ENCODE results near the gene PARVG.
"Not testable (repeated sequence)": the region's sequence is repeated elsewhere in the genome, so short reads cannot be mapped to it uniquely, and the experiment has no call there.

PARVG gene

DNA sequence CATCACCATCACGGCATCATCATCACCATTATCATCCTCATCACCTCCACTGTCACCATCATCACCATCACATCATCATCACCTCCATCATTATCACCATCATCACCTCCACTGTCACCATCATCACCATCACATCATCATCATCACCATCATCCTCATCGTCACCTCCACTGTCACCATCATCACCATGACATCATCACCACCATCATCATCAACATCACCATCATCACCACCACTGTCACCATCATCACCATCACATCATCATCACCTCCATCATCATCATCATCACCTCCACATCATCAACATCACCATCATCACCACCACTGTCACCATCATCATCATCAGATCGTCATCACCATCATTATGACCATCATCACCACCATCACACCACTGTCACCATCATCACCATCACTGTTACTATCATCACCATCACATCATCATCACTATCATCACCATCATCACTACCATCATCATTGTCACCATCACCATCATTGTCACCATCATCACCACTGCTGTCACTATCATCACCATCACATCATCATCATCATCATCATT, 32.8 kb downstream of the PARVG start:
- DNase-seq (ENCODE audit: low read depth) = no peak

DNA sequence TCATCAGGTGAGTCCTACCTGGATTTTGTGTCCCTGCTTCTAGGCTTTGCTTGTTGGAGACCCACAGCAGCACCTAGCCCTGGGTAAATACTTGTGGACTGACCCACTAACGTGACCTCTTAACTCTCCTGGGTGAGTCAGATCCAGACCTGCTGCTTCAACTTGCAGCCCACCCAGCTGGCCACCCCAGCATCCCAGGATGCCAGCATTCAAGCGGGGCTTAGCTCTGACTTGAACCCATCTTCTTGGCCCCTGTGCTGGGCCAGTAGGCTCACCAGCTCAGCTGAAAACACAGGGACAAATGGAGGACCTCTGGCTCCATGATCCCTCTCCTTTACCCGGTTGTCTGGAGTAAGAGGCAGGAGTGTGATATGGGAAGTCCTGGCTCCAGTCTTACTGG, 33.5 kb downstream of the PARVG start:
- no peak for DNase-seq (ENCODE audit: low read depth)

DNA sequence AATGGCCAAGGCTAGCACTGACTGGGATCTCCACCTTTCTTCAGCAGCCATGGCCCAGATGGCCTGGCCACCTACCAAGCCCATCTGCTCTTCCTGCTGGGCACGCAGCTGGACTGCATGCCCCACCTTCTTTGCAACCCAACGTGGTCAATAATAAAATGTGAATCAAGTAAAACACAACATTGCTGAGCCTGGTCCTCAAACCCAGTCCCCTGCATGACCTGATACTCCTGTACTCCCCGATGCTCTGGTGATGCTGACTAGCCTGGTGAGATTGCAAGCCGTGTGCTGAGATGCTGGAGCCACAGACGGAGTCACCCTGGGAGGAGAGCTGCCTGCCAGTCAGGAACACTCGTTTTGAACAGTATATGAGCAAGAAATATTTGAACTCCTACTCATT, 34.0 kb downstream of the PARVG start:
- no peak for DNase-seq (ENCODE audit: low read depth)

DNA sequence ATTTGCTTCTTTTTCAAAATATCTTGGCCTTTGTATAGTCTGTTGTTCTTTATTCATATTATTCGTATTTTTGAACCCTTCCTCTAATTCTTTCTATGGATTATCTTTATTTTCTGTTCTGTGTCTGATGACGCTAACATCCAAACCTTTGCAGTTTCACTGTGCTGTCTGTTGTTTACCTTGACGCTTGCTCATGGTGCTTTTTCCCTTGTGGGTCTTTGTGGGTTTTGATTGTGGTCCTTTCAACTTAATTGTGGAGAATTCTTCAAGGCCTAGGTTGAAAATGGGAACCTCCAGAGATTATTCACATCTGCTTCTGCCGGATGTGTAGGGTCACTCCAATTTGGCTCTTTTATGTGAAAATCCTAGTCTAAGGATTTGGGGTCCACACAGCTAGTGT, 34.6 kb downstream of the PARVG start:
- no peak for DNase-seq (ENCODE audit: low read depth)

DNA sequence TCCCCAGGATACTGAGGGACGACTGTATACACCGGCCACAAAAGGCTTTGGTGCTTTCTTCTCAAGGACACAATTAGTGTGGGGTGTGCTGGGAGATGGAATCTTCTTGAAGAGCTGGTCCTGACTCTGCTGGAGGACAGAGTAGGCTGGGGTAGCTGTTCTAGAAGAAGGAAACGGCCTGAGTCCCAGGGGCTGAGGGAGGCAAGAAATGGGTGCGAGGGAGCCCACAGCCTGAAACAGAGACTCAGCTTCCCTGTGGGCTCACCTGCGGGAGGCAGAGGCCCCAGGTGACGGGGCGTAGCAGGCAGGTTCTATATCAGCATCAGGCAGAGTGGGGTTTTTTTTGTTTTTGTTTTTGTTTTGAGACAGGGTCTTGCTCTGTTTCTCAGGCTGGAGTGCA, 36.6 kb downstream of the PARVG start:
- DNase-seq (ENCODE audit: low read depth) = no peak

DNA sequence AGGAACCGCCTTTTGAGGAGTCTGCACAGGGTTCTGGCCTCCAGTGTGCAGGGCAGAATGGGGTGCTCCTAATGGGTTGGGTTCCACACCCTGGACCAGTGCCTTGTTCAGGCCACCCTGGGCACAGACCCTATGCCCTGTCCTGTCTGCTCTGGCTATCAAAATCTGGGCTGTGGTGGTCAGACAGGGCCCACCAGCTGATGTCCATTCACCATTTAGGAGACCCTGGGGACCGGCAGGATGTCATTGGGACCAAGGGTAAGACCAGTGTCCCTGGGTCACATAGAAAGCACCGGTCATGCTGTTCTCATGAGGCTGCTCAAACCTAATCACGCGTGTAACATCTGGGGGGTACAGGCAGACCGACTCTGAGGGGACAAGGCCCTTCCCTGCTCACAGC, 37.3 kb downstream of the PARVG start:
- no peak for DNase-seq (ENCODE audit: low read depth)

DNA sequence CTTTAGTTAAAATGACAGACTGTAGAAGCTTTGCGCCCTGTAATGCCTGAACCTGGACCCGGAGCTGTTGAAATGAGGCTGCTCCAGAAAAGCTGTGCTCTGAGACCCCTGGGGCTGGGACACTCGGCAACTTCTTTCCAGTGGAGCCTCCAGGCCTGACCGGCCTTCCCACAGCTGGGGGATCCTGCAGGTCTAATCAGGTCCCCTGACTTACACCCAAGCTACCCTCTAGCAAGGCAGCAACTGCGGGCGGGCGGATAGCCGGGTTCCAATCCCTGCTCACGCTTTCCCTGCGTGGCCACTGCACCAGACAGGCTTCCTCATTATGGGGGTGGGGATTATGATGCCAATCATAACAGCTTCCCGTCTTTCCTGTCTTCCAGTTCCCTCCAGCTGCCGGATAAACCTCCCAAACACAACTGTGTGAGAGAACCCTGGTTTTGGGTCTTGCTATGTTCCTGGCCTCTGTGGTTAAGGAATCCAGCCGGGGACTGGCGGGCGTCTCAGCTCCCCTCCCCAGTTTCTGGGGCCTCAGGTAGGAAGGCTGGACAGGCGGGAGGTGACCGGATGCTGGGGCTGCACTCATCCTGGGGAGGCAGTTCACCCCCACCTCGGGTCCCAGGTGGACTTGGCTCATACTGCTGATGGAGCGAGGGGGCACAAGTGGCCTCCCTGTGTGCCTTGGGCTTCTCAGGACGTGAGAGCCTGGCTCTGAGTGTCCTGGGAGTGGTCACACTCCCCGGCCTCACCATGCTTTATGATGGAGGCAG, 38.6 kb downstream of the PARVG start:
- no peak for DNase-seq (ENCODE audit: low read depth)

DNA sequence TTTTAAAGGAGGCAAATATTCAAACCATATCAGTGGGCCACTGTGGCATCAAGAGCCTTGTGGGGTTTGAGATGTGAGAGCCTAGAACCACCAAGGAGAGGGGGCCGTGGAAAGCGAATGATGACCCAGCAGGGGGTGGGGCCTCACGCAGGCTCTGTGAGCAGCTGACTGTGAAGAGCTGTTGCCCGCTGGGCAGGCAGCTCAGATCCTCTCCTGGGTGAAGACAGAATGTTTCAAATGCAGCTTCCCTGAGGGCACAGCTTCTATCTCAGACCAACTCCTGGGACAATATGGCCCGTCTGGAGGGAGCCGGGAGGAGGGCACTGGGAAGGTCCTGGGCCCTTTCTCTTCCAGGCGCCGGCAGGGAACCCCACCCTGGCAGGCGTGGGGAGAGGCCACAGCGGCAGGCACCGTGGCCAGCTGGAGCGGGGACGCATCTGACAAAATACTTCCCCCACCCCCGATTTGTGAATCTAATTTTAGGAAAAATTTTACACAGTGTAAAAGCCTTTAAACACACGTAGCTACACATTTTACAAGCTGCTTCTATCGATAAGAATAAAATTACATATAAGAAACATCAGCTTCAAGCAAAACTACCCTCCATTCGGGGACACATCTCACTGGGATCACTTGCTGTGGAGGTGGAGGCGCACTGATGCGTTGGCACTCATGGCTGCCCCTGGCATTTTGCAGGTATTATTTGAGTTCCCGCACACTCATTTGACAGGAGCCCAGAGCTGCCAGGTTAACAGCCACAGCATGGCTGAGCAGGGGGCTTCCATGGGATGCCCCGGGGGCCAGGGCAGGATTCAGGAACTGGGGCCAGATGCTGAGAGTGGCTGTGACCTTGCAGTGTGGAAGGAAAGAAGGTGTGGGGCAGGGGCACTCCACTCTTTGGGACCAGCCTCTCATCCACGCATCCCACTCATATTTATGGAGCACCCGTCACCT, 40.3 kb downstream of the PARVG start:
- DNase-seq (ENCODE audit: low read depth) = no peak

DNA sequence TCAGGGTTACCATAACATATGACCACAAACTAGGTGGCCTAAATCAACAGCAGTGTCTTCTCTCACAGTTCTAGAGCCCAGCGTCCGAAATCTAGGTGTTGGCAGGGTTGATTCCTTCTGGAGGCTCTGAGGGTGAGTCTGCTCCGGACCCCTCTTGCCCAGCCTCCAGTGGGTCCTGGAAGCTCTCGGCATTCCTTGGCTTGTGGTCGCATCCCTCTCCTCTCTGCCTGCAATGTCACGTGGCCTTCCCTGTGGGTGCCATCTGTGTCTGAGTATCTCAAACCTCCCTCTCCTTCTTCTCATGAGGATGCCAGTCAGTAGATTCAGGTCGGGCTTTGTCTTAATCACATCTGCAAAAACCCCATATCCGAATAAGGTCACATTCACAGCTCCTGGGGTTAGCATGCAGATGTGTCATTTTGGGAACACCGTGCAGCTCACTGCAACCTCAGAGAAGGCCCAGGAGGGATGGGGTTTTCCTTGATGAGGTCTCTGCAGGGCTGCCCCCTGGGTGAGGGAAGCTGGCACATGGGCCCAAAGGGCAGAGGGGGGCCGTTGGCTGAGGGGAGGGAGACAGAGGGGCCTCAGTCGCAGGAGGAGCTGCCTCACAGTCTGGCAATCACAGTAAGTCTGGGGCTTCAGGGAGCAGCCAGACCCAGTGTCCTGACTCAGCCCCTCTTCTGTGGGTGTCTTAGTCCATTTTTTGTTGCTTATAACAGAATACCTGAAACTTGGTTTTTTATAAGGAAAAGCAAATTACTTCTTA, 41.2 kb downstream of the PARVG start:
- no peak for DNase-seq (ENCODE audit: low read depth)

DNA sequence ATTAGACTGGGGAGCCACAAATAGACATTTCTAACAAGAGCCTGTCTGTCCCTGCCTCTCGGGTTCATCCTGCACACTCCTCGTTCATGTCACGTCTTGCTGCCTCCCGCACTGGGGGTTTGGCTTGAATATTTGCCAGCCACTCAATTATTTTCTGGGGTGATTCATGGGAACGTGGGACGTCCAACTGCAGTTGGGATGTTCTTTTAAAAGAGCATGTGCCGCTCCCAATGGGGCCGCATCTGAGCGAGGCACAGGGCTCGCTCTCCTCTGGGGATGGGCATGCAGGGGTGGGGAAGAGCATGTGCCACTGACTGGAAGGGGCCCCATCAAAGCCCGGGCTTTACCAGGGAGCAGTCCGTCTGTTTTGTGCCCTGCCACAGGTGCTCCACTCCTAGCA, 43.4 kb downstream of the PARVG start:
- no peak for DNase-seq (ENCODE audit: low read depth)

DNA sequence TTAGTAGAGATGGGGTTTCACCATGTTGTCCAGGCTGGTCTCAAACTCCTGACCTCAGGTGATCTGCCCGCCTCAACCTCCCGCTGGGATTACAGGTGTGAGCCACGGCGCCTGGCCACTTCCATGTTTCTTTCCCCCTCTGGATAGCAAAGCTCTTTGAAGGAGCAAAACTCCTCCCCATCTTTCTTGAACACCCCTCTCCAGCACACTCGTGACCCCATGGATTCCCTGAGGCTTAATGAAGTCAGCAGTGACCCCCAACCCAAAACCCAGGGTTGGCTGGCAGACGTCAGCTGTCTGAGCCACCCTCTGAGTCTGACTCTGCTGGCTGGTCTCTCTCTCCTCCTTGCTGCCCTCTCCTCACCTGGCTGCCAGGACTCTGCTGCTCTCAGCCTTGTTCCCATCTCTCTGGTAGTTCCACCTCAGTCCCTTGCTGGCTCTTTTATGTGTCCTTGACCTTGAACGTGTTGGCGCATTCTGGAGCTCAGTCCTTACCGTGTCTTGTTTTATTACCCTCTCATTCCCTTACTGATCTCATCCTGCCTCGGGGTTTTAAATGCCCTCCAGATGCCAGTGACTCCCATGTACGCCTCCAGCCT, 44.5 kb downstream of the PARVG start:
- no peak for DNase-seq (ENCODE audit: low read depth)

DNA sequence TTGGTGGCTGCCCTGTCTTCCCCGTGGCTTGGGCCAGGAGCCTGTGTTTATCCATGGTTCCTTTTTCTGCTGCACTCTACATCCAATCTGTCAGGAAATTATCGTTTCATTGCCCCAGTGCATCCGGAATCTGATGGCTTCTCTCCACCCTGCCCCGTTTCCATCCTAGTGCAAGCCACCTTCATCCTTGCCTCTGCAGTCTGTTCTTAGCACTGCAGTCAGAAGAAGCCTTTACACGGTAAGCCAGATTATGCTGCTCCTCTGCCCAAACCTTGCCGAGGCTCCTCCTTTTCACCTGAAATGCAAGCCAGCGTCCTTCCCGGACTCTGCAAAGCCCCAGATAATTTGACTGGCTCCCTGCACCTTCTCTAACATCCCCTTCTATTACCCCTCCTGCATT, 45.1 kb downstream of the PARVG start:
- DNase-seq (ENCODE audit: low read depth) = no peak

DNA sequence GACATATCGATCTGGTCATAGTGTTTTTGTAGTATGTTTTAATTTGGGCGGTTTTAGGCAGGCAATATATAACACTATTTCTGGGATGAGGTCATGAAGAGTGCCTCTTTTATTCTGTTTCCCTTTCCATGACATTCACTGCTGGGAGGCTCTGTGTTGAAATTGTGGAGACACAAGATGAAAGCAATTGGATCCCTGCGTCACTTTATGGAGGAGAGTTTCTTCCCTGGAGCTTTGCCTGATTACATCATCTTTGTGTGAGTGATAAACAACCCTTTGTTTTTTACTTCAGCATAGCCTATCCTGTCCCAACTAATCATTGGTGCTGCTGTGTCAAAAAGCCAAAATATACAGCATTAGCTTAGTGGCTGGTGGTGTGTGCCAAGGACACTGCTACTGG, 48.6 kb downstream of the PARVG start:
- DNase-seq (ENCODE audit: low read depth) = no peak

DNA sequence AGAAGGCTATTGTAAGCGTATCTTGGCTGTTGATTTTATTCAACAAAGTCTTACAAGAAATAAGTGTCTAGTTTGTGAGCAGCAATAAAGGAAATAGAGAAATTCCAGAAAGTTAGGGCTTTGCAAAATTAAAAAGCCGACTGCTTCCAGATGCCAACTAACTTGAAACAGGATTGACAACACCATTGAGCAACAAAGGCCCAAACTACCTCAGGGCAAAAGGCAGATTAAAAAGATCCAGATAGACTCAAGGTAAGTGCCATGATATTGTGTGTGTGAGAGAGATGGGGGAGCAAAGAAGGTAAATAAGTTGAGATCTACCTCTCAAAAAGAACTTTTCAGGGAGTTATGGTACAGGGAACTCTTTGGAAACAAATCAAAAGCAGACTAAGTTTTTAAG, 49.1 kb downstream of the PARVG start:
- DNase-seq (ENCODE audit: low read depth) = no peak

DNA sequence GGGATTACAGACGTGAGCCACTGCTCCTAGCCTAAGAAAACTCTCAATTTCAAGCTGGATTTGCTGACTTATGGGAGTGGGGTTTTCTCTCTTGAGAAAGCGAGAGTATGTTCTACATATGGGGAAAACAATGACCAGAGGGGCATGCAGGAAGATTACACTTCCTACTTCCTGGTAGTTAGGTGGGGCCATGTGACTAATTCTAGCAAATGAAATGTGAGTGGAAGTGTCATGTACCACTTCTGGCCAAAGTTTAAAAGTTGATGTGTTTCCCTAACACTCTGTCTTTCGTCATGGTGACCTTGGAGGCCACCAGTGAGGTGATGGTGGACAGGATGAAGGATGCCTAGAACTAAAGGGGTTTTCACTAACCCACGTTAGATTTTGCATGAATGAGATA, 50.5 kb downstream of the PARVG start:
- no peak for DNase-seq (ENCODE audit: low read depth)

DNA sequence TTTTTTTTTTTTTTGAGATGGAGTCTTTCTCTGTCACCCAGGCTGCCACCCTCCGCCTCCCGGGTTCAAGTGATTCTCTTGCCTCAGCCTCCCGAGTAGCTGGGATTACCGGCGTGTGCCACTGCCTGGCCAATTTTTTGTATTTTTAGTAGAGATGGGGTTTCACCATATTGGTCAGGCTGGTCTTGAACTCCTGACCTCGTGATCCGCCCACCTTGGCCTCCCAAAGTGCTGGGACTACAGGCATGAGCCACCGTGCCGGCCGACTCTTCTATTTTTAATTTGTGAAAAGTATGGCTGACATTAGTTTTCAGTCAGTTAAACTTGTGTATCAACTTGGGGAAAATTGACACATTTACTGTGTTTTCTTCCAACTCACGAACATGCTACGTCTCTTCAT, 53.6 kb downstream of the PARVG start:
- not testable (repeated sequence) for DNase-seq (ENCODE audit: low read depth)

DNA sequence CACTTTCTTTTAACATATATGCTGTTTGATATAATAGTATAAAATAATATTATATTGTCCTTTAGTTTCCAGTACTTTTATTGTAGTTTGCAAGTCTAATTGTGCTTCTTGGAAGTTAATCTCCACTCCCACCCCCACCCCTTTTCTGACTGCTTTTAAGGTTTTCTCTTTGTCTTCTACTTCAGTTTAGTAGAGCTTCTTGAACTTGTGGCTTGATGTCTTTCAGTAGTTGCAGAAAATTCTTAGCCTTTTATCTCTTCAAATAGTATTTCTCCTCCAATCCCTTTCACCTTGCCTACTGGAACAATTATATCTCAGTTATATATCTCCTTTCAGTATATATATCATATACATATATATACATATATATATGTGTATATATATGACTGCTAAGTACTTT, 56.6 kb downstream of the PARVG start:
- no peak for DNase-seq (ENCODE audit: low read depth)

DNA sequence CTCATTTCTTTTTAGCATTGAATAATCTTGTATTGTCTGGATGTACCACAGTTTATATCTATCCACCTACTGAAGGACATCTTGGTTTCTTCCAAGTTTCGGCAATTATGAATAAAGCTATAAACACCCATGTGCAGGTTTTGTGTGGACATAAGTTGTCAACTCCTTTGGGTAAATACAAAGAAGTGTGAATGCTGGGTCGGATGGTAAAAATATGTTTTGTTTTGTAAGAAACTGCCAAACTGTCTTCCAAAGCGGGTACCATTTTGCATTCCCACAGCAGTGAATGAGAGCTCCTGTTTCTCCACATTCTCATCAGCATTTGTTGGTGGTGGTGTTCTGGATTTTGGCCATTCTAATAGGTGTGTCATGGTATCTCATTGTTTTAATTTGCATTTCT, 60.4 kb downstream of the PARVG start:
- not testable (repeated sequence) for DNase-seq (ENCODE audit: low read depth)

DNA sequence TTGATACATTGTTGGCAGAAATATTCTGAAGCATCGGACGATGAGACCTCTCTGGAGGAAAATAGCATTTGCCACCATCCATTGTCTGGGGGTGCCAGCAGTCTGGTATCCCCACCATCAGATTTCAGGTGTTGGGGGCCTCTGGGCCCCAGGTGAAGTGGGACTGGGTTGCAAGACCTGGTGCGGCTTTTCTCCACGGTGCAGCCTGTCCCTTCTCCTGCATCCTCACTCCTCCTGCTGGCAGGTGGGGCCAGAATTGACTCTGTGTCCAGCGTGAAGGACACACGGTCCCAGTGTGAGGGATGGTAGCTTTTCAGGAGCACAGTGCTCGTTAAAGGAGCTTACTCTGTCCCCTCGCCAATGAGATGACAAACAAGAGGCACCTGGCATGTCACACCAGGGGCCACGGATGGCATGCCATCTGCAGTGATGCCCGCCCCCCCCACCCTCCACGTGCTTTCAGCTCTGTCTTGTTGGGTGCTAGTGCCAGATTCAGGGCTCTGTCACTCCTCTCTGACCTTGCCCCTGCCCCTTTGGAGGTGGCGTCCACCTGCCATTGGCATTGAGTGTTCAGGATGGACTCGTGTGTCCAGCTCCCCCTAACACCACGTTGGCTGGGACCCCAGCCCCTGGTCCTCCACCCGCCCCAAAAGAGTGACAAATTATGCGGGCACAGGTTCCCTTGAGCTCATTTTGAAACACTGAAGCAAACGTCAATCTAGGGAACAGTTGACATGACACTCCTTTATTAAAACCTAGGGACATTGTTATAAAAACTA, 62.4 kb downstream of the PARVG start:
- DNase-seq (ENCODE audit: low read depth) = no peak

DNA sequence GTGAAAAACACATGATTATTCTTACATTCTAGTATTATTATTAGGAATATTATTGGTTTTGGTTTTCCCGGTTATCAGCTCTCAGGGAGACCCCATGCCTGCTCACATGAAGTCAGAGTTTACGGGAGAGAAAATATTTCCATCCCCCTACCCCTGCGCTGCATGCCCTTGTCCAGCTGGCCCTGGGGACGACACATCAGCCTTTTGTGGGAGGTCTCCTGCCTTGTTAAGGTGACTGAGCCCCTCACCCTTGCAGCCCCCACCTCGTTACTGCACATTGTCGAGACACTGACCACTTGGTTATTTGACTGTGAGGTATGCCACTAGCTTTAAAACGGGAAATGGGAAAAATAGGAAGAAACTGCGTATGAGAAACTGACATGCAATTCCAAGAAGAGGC, 63.0 kb downstream of the PARVG start:
- DNase-seq (ENCODE audit: low read depth) = no peak

DNA sequence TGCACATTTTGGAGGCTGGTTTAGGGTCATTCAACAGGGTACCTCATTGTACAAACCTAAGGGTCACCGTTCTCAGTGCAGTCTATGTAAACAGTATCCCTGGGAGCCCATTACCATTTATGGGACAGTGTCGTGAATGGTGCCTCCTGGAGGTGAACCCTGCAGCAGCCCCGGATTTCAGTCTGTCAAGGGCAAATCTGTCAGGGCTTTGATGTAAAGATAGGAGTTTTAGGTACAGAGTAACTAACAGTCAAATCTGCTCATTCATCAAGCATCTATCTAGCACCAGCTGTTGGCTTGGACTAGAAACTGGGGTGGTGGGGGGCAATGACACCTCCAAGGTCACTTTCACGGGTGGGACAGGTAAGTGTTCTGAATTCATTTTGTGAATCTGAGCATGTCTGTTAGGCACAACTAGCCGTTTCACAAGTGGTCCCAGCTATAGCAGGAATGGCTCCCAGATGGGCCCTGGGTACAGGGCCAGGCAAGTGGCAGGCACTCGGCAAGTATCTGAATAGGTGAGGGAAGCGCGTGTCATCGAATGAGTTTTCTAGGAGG, 63.6 kb downstream of the PARVG start:
- DNase-seq (ENCODE audit: low read depth) = no peak
